Left lung (tissue), 10 donors: ENCODE measurements around the gene CCDC78. TPM values are rescaled to one million over a fixed set of nuclear protein-coding genes. Genes with fewer than 3 reads are reported as not detected.
"Not testable (repeated sequence)": the region's sequence is repeated elsewhere in the genome, so short reads cannot be mapped to it uniquely, and the experiment has no call there.

Experiments
- ATAC-seq: fragments of 200-7000 bp; cut with Tn5 transposase; one replicate; pipeline ENCODE4 v1.9.1; 2020; ENCODE audit warnings: moderate library complexity
- DNase-seq, 4 donors: peaks; one replicate each; pipeline ENCODE4 v3.0.0-alpha.2; 2013 to 2020
- H3K27ac ChIP-seq, 2 donors: fragments of 200-600 bp; sonication (generic) in 1 of 2; one replicate each; pipeline versions ENCODE4 v1.5.0 to v1.8.0; 2020 to 2021
- H3K27me3 ChIP-seq, 2 donors: fragments of 200-600 bp; sonication (generic) in 1 of 2; one replicate each; pipeline versions ENCODE4 v1.5.0 to v1.8.0; 2020 to 2021
- H3K36me3 ChIP-seq, 2 donors: fragments of 200-600 bp; sonication (generic) in 1 of 2; one replicate each; pipeline versions ENCODE4 v1.5.0 to v1.8.0; 2020 to 2021
- H3K4me1 ChIP-seq, 2 donors: fragments of 200-600 bp; one replicate each; pipeline ENCODE4 v1.8.0; 2021
- H3K4me3 ChIP-seq, 2 donors: fragments of 200-600 bp; sonication (generic) in 1 of 2; one replicate each; pipeline versions ENCODE4 v1.5.0 to v1.8.0; 2020 to 2021; ENCODE audit warnings: mild to moderate bottlenecking in 1 of 2
- H3K9me3 ChIP-seq, 2 donors: fragments of 200-600 bp; sonication (generic) in 1 of 2; one replicate each; pipeline versions ENCODE4 v1.5.0 to v1.8.0; 2020 to 2021
- CTCF ChIP-seq, 2 donors: fragments of 200-600 bp; sonication (generic) in 1 of 2; IDR thresholded peaks; one replicate each; pipeline versions ENCODE4 v1.5.0 to v1.8.0; 2021; ENCODE audit warnings: antibody characterized with exemption in 2 of 2
- intact Hi-C, 2 donors: fragments of 100-400 bp; cut with DNase I; formaldehyde crosslinking; loops; one replicate each; pipeline versions ENCODE4 v1.11.2 to v1.14.2; 2022
- polyA plus RNA-seq, 6 donors: library from polyadenylated mRNA; unstranded; fragments of 120-200 nt; gene quantifications; one replicate each; pipeline ENCODE4 v1.2.1, GENCODE V29; 2013; ENCODE audit not compliant: insufficient read length in 6 of 6
- total RNA-seq, 2 donors: library from RNA; stranded (reverse); fragmentation: NEBNext Ultra II Directional; extraction: Animal tissue kit (Norgen Biotek cat#: 25700); gene quantifications; one replicate each; pipeline ENCODE4 v1.2.1, GENCODE V29; 2021
- donor health status: DM: no; HTN: yes; CAD: no.
- donor health status: DM: no; HTN: no; CAD: no.

Gene CCDC78
- total and polyA plus RNA-seq, 8 donors: 0.96 to 13.7 (median 8.6) TPM

- Histone ChIP-seq H3K36me3 (peaks cover 0 to 4% of the 10 kb centered on the region in 2 donors), H3K4me1 (peaks cover 20 to 44% of the 10 kb centered on the region in 2 donors), H3K27me3 (peaks cover 44 to 66% of the 10 kb centered on the region in 2 donors), H3K27ac (no peak overlapping the region), H3K9me3 (no peaks in the 10 kb centered on the region), H3K4me3 (no peak overlapping the region)
- intact Hi-C loops: no loop called here
- TF ChIP-seq CTCF (IDR thresholded peaks at IDR 0.05): no peak
- DNase-seq (no peak), ATAC-seq (no peak)
Measured at GRCh38 chr16:692356-693108, 33.7 kb downstream of the CCDC78 start.

DNA sequence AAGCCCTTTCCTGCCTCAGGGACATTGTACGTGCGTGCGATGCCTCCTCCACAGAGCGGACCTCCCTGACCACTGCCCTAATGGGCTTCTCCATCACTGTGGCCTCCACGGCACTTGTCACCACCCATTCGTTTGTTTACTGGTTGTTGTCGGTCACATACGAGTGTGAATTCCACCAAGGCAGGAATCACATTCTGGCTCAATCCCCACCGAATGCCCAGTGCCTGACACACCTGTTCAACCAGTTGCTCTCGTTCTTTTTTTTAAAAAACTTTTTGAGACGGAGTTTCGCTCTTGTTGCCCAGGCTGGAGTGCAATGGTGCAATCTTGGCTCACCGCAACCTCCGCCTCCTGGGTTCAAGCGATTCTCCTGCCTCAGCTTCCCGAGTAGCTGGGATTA, 35.0 kb downstream of the CCDC78 start:
- Histone ChIP-seq H3K27me3 (peaks cover 42 to 53% of the 10 kb centered on the region in 2 donors), H3K4me1 (peaks cover 20 to 44% of the 10 kb centered on the region in 2 donors), H3K36me3 (peaks cover 0 to 17% of the 10 kb centered on the region in 2 donors)
- DNase-seq, ATAC-seq, H3K4me3 ChIP-seq, H3K9me3 ChIP-seq, H3K27ac ChIP-seq, intact Hi-C loops: not testable (repeated sequence)

DNA sequence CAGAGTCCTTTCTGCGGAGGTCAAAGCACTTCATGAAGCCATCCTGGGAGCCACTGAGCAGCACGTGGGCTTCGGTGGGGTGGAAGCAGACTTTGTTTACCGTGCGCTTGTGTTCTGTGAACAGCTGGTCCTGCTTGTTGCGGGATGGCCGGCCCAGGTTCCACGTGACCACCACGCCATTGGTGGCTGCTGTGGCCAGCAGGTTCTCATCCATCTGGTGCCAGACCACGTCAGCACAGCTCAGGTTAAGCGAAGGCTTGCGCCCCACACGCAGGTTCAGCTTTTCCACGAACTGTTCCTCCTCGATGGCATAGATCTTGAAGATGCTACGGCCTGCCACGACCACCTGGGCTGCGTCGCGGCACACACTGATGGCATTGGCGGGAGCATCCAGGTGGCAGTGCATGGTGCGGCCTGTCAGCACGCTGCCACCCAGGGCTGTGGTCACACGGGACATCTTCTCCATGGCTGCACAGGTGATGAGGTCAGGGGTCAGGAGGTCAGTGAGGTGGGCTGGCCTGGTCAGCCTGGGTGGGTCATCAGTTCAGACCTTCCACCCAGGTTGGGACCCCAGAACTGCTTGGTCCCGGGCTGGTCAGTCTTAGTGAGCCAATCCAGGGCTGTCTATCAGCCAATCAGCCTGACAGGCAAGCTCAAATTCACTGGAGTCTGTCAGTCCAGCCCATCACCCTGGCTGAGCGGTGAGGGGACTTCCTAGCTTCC, 36.9 kb downstream of the CCDC78 start:
- Histone ChIP-seq H3K4me1 (peaks cover 14 to 43% of the 10 kb centered on the region in 2 donors), H3K9me3 (no peaks in the 10 kb centered on the region), H3K27ac (peak overlapping the region; percentile 69 to 90), H3K27me3 (peaks cover 24 to 34% of the 10 kb centered on the region in 2 donors), H3K4me3 (peak overlapping the region; percentile 88 to 99), H3K36me3 (peaks cover 0 to 29% of the 10 kb centered on the region in 2 donors)
- TF ChIP-seq CTCF (IDR thresholded peaks at IDR 0.05): no peak
- peak in 1 of 4 donors; percentile 34 for DNase-seq
- intact Hi-C loops: no loop called here
- no peak for ATAC-seq

- intact Hi-C loops: no loop called here
- ATAC-seq (no peak), DNase-seq (no peak)
- Histone ChIP-seq H3K9me3 (no peaks in the 10 kb centered on the region), H3K4me1 (peaks cover 21 to 52% of the 10 kb centered on the region in 2 donors), H3K4me3 (no peak overlapping the region), H3K36me3 (peaks cover 0 to 39% of the 10 kb centered on the region in 2 donors), H3K27ac (no peak overlapping the region), H3K27me3 (peaks cover 6 to 16% of the 10 kb centered on the region in 2 donors)
- TF ChIP-seq CTCF (IDR thresholded peaks at IDR 0.05): no peak
Measured at GRCh38 chr16:687499-687898, 38.7 kb downstream of the CCDC78 start.

DNA sequence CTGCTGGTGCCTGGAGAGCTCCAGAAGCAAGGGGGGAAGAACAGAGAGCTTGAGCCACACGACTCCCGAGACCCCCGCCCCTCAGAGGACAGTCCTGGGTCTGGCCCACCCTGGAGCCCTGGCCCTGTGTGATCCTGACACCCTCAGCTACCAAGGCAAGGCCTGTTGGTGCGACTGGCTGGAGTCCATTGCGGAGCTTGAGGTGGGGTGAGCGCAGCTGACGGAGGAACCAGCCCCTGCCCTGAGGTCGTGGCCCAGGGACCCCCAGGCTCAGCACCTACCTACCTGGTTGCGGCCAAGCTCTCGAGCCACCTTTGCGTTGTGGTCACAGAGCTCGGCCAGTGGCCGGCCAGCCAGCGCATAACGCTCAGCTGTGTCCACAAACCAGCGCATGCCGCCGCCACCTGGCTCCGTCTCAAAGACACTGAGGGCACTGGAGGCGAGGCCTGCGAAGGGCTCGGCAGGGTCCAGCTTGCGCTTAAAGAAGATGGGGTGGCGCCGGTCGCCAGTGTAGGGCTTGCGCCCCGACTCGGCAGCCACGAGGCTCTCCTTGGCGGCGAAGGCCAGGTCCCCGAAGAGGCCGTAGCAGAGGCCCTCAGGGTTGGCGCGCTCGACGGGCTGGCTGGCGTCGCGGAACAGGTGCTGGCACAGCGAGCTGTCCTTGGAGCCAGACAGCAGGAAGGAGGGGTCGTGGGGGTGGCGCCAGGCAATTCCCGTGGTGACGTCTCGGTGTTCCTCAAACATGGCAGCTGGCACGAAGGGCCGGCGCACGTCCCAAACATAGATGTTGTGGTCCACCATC, 39.6 kb downstream of the CCDC78 start:
- no peak for DNase-seq
- H3K36me3 ChIP-seq: peaks cover 0 to 47% of the 10 kb centered on the region in 2 donors
- no peak overlapping the region for H3K4me3 ChIP-seq
- intact Hi-C loops: no loop called here
- peaks cover 24 to 60% of the 10 kb centered on the region in 2 donors for H3K4me1 ChIP-seq
- H3K9me3 ChIP-seq: no peaks in the 10 kb centered on the region
- no peak overlapping the region for H3K27ac ChIP-seq
- no peak for TF ChIP-seq CTCF (IDR thresholded peaks at IDR 0.05)
- ATAC-seq: no peak
- H3K27me3 ChIP-seq: peaks cover 0 to 7% of the 10 kb centered on the region in 2 donors
